Sigmoid colon (tissue), 7 donors: ENCODE measurements around the gene APPL1. TPM values are rescaled to one million over a fixed set of nuclear protein-coding genes. Genes with fewer than 3 reads are reported as not detected.
"Not testable (repeated sequence)": the region's sequence is repeated elsewhere in the genome, so short reads cannot be mapped to it uniquely, and the experiment has no call there.

Experiments used
- DNase-seq: peaks from one replicate; pipeline ENCODE4 v3.0.0-alpha.2; 2019
- H3K27ac ChIP-seq, 4 donors: fragments of 200-600 bp; sonication (generic); one replicate each; pipeline ENCODE4 v1.5.1; 2016 to 2019; ENCODE audit warnings: mild to moderate bottlenecking in 1 of 4
- H3K27me3 ChIP-seq, 3 donors: fragments of 200-600 bp; sonication (generic); one replicate each; pipeline ENCODE4 v1.5.1; 2019; ENCODE audit warnings: mild to moderate bottlenecking in 1 of 3
- H3K36me3 ChIP-seq, 4 donors: fragments of 200-600 bp; sonication (generic); one replicate each; pipeline ENCODE4 v1.5.1; 2016 to 2019
- H3K4me1 ChIP-seq, 4 donors: fragments of 200-600 bp; sonication (generic); one replicate each; pipeline ENCODE4 v1.5.1; 2017 to 2019
- H3K4me3 ChIP-seq, 4 donors: fragments of 200-600 bp; sonication (generic); one replicate each; pipeline ENCODE4 v1.5.1; 2017 to 2019; ENCODE audit warnings: mild to moderate bottlenecking in 2 of 4, moderate library complexity in 1 of 4
- H3K9me3 ChIP-seq, 4 donors: fragments of 200-600 bp in 3 of 4; sonication (generic) in 3 of 4; one replicate each; pipeline versions ENCODE4 v1.5.1 to v1.6.1; 2013 to 2019
- CTCF ChIP-seq, 4 experiments: fragments of 450-650 bp in 3 of 4; fragments of 200-600 bp in 1 of 4; IDR thresholded peaks; one replicate each; pipeline ENCODE4 v1.5.1; 2016 to 2019; ENCODE audit warnings: antibody characterized with exemption in 4 of 4, mild to moderate bottlenecking in 3 of 4, moderate library complexity in 2 of 4
- EP300 ChIP-seq, 4 donors: sonication (generic); formaldehyde crosslinking; IDR thresholded peaks; one replicate each; pipeline ENCODE4 v1.6.1; 2017; ENCODE audit warnings: antibody characterized with exemption in 4 of 4
- POLR2A ChIP-seq, 2 donors: fragments of 450-650 bp; IDR thresholded peaks; one replicate each; pipeline ENCODE4 v1.6.1; 2016; ENCODE audit warnings: antibody characterized with exemption in 2 of 2, mild to moderate bottlenecking in 2 of 2, moderate library complexity in 2 of 2
- POLR2AphosphoS5 ChIP-seq, 4 donors: sonication (generic); formaldehyde crosslinking; IDR thresholded peaks; one replicate each; pipeline ENCODE4 v1.6.1; 2017; ENCODE audit warnings: antibody characterized with exemption in 4 of 4
- WGBS, 2 donors: extraction: QIAGEN DNeasy Blood & Tissue Kit; methylation state at CpG; one replicate each; pipeline ENCODE4 v1.1.7; 2013; 5-methylcytosine and 5-hydroxymethylcytosine counted together
- intact Hi-C: fragments of 100-400 bp; cut with DNase I; formaldehyde crosslinking; loops from one replicate; pipeline ENCODE4 v1.15.1; 2023
- polyA plus RNA-seq, 3 donors: library from polyadenylated mRNA; stranded (reverse); fragments of 200-250 nt; gene quantifications; one replicate each; pipeline ENCODE4 v1.2.3, GENCODE V29; 2013
- total RNA-seq, 4 donors: library from RNA; depleted of rRNA; stranded (reverse); fragments of >200 nt; gene quantifications; one replicate each; pipeline ENCODE4 v1.1.0, GENCODE V29; 2016
- donor health status: healthy with polysubstance abuse.
- donor health status: Bipolar disorder and iron deficiency.
- donor health status: healthy.

APPL1 gene
- total and polyA plus RNA-seq, 7 donors: 12.6 to 63.7 (median 34.9) TPM

- Histone ChIP-seq H3K4me1 (no peaks in the 10 kb centered on the region), H3K9me3 (no peaks in the 10 kb centered on the region), H3K27ac (no peak overlapping the region), H3K4me3 (no peak overlapping the region), H3K36me3 (no peaks in the 10 kb centered on the region), H3K27me3 (no peaks in the 10 kb centered on the region)
- 95 to 96% methylated on average over 1 of the region's 1 CpG for WGBS, 2 donors
- DNase-seq: no peak
- intact Hi-C loops: no loop called here
- TF ChIP-seq POLR2AphosphoS5 (IDR thresholded peaks at IDR 0.05) (no peak), CTCF (IDR thresholded peaks at IDR 0.05) (no peak), EP300 (IDR thresholded peaks at IDR 0.05) (no peak), POLR2A (IDR thresholded peaks at IDR 0.05) (no peak)
These were observed 70.5 kb downstream of the APPL1 start for GRCh38 chr3:57298041-57298440.

GRCh38 chr3:57303520-57303919 lies 76.0 kb downstream of the APPL1 start:
- H3K4me3 ChIP-seq, H3K4me1 ChIP-seq, H3K27ac ChIP-seq, H3K36me3 ChIP-seq, DNase-seq, H3K27me3 ChIP-seq, intact Hi-C loops, H3K9me3 ChIP-seq: not testable (repeated sequence)
- 94 to 96% methylated on average over 7 of the region's 7 CpGs for WGBS, 2 donors

- no peak for TF ChIP-seq POLR2AphosphoS5 (IDR thresholded peaks at IDR 0.05)
- no peak for TF ChIP-seq CTCF (IDR thresholded peaks at IDR 0.05)
- TF ChIP-seq POLR2A (IDR thresholded peaks at IDR 0.05): no peak
- no peak for TF ChIP-seq EP300 (IDR thresholded peaks at IDR 0.05)
- 51 to 57% methylated on average over 3 of the region's 3 CpGs for WGBS, 2 donors
- Histone ChIP-seq H3K9me3 (no peaks in the 10 kb centered on the region), H3K27me3 (no peaks in the 10 kb centered on the region), H3K4me1 (no peaks in the 10 kb centered on the region), H3K4me3 (no peak overlapping the region), H3K36me3 (no peaks in the 10 kb centered on the region), H3K27ac (no peak overlapping the region)
- intact Hi-C loops: no loop called here
- no peak for DNase-seq
These were observed 82.3 kb downstream of the APPL1 start for GRCh38 chr3:57309769-57310360.

- H3K4me3 ChIP-seq: no peak overlapping the region
- intact Hi-C loops: no loop called here
- no peak overlapping the region for H3K27ac ChIP-seq
- no peaks in the 10 kb centered on the region for H3K9me3 ChIP-seq
- WGBS, 2 donors: 96% methylated on average over 3 of the region's 3 CpGs
- no peaks in the 10 kb centered on the region for H3K36me3 ChIP-seq
- DNase-seq: no peak
- H3K4me1 ChIP-seq: no peaks in the 10 kb centered on the region
- TF ChIP-seq POLR2A (IDR thresholded peaks at IDR 0.05) (no peak), EP300 (IDR thresholded peaks at IDR 0.05) (no peak), POLR2AphosphoS5 (IDR thresholded peaks at IDR 0.05) (no peak), CTCF (IDR thresholded peaks at IDR 0.05) (no peak)
- H3K27me3 ChIP-seq: no peaks in the 10 kb centered on the region
These were observed 86.7 kb downstream of the APPL1 start for GRCh38 chr3:57314204-57314603.

Other genes starting within 250 kb of the APPL1 start
- gene SPATA12, start 167.1 kb upstream of the APPL1 start, total RNA-seq: not detected
- gene SPATA12, start 167.1 kb upstream of the APPL1 start, polyA plus RNA-seq: under 1 TPM in 1 of 3 donors, not detected in 2; 0.26 TPM
- 10 to 100 TPM; 16.8 to 46.8 (median 20.6) TPM for gene IL17RD, start 62.4 kb upstream of the APPL1 start, total RNA-seq
- 1 to 10 TPM in 1 of 3 donors, under 1 TPM in 2; under 0.01 to 1.2 (median 0.60) TPM for gene IL17RD, start 62.4 kb upstream of the APPL1 start, polyA plus RNA-seq
- gene HESX1, start 27.8 kb upstream of the APPL1 start, total RNA-seq: 1 to 10 TPM in 1 of 4 donors, under 1 TPM in 1, not detected in 2; 0.82 to 3.6 TPM
- gene HESX1, start 27.8 kb upstream of the APPL1 start, polyA plus RNA-seq: 1 to 10 TPM in 1 of 3 donors, not detected in 2; 1.4 TPM
- gene ASB14, start 65.0 kb downstream of the APPL1 start, total RNA-seq: not detected
- not detected for gene ASB14, start 65.0 kb downstream of the APPL1 start, polyA plus RNA-seq